Activated CD4-positive, CD25-positive, alpha-beta regulatory T cell treated with anti-CD3 and anti-CD28 coated beads, Interleukin-2, amount 50 U/mL, for 16 hours (primary cell): ENCODE measurements around the gene FN3KRP.
A peak's percentile ranks its signal among the peaks of the same experiment; 100 is the strongest.

Experiments
- DNase-seq: peaks from one replicate; pipeline ENCODE4 v3.0.0-alpha.2; 2020; ENCODE audit warnings: low read depth, low spot score

Gene FN3KRP

GRCh38 chr17:82716203-82717010 lies at the start of gene FN3KRP:
Gene FN3KRP, plus strand, starts transcription at chr17:82716706. Its CDS starts 50 bp downstream, at chr17:82716756.
- peak; percentile 80 for DNase-seq

- DNase-seq, result no peak
Measured at GRCh38 chr17:82666931-82667667, 49.4 kb upstream of the FN3KRP start.

- no peak for DNase-seq
Measured at GRCh38 chr17:82667668-82668000, 48.9 kb upstream of the FN3KRP start.

- no peak for DNase-seq
Measured at GRCh38 chr17:82668024-82668630, 48.4 kb upstream of the FN3KRP start.

- DNase-seq, result no peak
Measured at GRCh38 chr17:82668631-82669099, 47.8 kb upstream of the FN3KRP start.

- DNase-seq, result no peak
Measured at GRCh38 chr17:82670661-82671450, 45.6 kb upstream of the FN3KRP start.

- no peak for DNase-seq
Measured at GRCh38 chr17:82674656-82675475, 41.6 kb upstream of the FN3KRP start.

GRCh38 chr17:82675476-82676245 lies 40.8 kb upstream of the FN3KRP start:
- no peak for DNase-seq

GRCh38 chr17:82677353-82677925 lies 39.1 kb upstream of the FN3KRP start:
- DNase-seq, result no peak

GRCh38 chr17:82678265-82678891 lies 38.1 kb upstream of the FN3KRP start:
- no peak for DNase-seq

GRCh38 chr17:82679586-82680465 lies 36.7 kb upstream of the FN3KRP start:
- DNase-seq, result no peak

GRCh38 chr17:82681547-82681946 lies 35.0 kb upstream of the FN3KRP start:
- DNase-seq, result no peak

GRCh38 chr17:82683534-82683933 lies 33.0 kb upstream of the FN3KRP start:
- no peak for DNase-seq

- no peak for DNase-seq
Measured at GRCh38 chr17:82684228-82684841, 32.2 kb upstream of the FN3KRP start.

- DNase-seq, result no peak
Measured at GRCh38 chr17:82685291-82685690, 31.2 kb upstream of the FN3KRP start.

- no peak for DNase-seq
Measured at GRCh38 chr17:82686366-82687324, 29.9 kb upstream of the FN3KRP start.
